ENCODE results near the gene ADNP. TPM values are rescaled to one million over a fixed set of nuclear protein-coding genes. Genes with fewer than 3 reads are reported as not detected.
A peak's percentile ranks its signal among the peaks of the same experiment; 100 is the strongest.

Gene ADNP
- polyA plus RNA-seq, 1 donor (not counting 4 experiments of a cell fraction or from before 2014, with no cell fraction given), result 29.3 TPM

DNA sequence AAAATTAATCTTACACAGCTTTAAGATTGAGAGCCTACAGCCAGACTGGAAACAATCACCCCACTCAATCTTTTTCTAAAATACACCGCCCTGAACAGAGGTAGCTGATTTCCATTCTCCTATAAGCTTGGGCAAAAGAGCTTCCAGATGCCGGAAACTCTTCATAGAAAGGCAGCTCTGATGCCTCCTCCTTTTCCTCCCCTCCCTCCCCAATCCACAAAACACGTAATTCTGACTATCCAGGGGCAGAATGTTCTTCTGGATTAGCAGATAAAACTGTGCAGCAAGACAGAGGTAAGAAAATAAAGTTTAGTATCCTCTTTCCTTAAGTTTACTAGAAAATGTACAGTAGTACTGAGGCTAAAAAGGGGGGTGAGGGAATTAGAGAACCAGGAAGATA, 15.8 kb downstream of the ADNP start:
- Histone ChIP-seq H3K4me3 (ENCODE audit: control insufficient read depth in 2 of 3, extremely low read depth in 1 of 3, insufficient read depth in 2 of 3, low read depth in 1 of 3, low read length in 3 of 3) (peak overlapping the region in 1 of 3 experiments; percentile 24), H3K9me1 (ENCODE audit: control insufficient read depth, extremely low read depth, insufficient read depth, low read length) (peaks cover 5% of the 10 kb centered on the region), H3K9me3 (ENCODE audit: control insufficient read depth, low read depth, low read length) (no peaks in the 10 kb centered on the region), H4K20me1 (ENCODE audit: control insufficient read depth, extremely low read depth, insufficient read depth, low read length) (peaks cover 13% of the 10 kb centered on the region), H3K4me1 (ENCODE audit: control insufficient read depth, extremely low read depth, insufficient read depth, low read length) (peaks cover 56% of the 10 kb centered on the region), H3K4me2 (ENCODE audit: control insufficient read depth, extremely low read depth, insufficient read depth, low read depth, low read length) (peak overlapping the region; percentile 59), H3K9ac (ENCODE audit: control insufficient read depth, extremely low read depth, insufficient read depth, low read length) (peak overlapping the region; percentile 18), H2AFZ (ENCODE audit: control insufficient read depth, low read length) (no peak overlapping the region), H3K36me3 (ENCODE audit: control insufficient read depth in 2 of 2, extremely low read depth in 1 of 2, insufficient read depth in 2 of 2, low read length in 2 of 2) (peaks cover 5 to 10% of the 10 kb centered on the region in 2 experiments), H3K79me2 (ENCODE audit: control insufficient read depth, insufficient read depth, low read length) (peaks cover 96% of the 10 kb centered on the region), H3K27ac (ENCODE audit: control insufficient read depth, insufficient read depth, low read length) (peak overlapping the region; percentile 73), H3K27me3 (ENCODE audit: control insufficient read depth, extremely low read depth, insufficient read depth, low read length) (no peaks in the 10 kb centered on the region)
- dilution Hi-C loops (cut with MboI; ENCODE audit: extremely low pct_ligation_motif_present, low sequenced_read_pairs), result no loop called here
- TF ChIP-seq EZH2 (IDR thresholded peaks at IDR 0.05; ENCODE audit: low read length) (no peak), CTCF (optimal IDR thresholded peaks at IDR 0.05 in 1 of 3, IDR thresholded peaks at IDR 0.05 in 1 of 3, conservative IDR thresholded peaks at IDR 0.05 in 1 of 3; ENCODE audit: extremely low read depth in 1 of 3, insufficient read depth in 2 of 3, low read length in 3 of 3) (no peak)
- FAIRE-seq, result no peak
- DNase-seq (ENCODE audit: low read depth, low spot score), result no peak

DNA sequence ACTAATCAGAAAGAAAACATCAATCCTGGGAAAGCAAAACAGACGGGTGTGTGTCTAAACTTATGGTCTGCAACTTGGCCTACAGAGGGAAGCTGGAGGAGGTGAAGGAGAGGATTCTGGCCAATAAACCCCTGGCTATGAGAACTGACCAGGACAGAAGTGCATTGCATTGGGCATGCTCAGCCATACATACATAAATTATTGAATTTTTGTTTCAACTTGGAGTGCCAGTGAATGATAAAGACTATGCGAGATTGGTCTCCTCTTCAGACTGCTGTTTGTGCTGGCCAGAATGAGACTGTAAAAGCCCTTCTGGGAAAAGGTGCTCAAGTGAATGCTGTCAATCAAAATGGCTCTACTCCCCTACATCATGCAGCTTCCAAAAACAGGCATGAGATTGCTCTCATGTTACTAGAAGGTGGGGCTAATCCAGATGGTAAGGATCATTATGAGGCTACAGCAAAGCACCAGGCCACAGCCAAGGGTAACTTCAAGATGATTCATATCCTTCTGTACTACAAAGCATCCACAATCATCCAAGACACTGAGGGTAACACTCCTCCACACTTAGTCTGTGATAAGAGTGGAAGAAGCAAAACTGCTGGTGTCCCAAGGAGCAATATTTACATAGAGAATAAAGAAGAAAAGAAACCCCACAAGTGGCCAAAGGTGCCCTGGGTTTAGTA, 17.4 kb downstream of the ADNP start:
- H3K36me3 ChIP-seq (ENCODE audit: control insufficient read depth in 2 of 2, extremely low read depth in 1 of 2, insufficient read depth in 2 of 2, low read length in 2 of 2), result peaks cover 8 to 14% of the 10 kb centered on the region in 2 experiments
- peaks cover 97% of the 10 kb centered on the region for H3K79me2 ChIP-seq (ENCODE audit: control insufficient read depth, insufficient read depth, low read length)
- FAIRE-seq (peak; percentile 41), DNase-seq (ENCODE audit: low read depth, low spot score) (no peak)
- dilution Hi-C loops (cut with MboI; ENCODE audit: extremely low pct_ligation_motif_present, low sequenced_read_pairs), result no loop called here
- no peaks in the 10 kb centered on the region for H3K27me3 ChIP-seq (ENCODE audit: control insufficient read depth, extremely low read depth, insufficient read depth, low read length)
- no peak overlapping the region for H2AFZ ChIP-seq (ENCODE audit: control insufficient read depth, low read length)
- peak overlapping the region; percentile 41 for H3K4me2 ChIP-seq (ENCODE audit: control insufficient read depth, extremely low read depth, insufficient read depth, low read depth, low read length)
- H3K27ac ChIP-seq (ENCODE audit: control insufficient read depth, insufficient read depth, low read length), result peak overlapping the region; percentile 29
- no peak overlapping the region for H3K4me3 ChIP-seq (ENCODE audit: control insufficient read depth in 2 of 3, extremely low read depth in 1 of 3, insufficient read depth in 2 of 3, low read depth in 1 of 3, low read length in 3 of 3)
- peaks cover 5% of the 10 kb centered on the region for H3K9me1 ChIP-seq (ENCODE audit: control insufficient read depth, extremely low read depth, insufficient read depth, low read length)
- H3K9ac ChIP-seq (ENCODE audit: control insufficient read depth, extremely low read depth, insufficient read depth, low read length), result no peak overlapping the region
- peaks cover 47% of the 10 kb centered on the region for H3K4me1 ChIP-seq (ENCODE audit: control insufficient read depth, extremely low read depth, insufficient read depth, low read length)
- H4K20me1 ChIP-seq (ENCODE audit: control insufficient read depth, extremely low read depth, insufficient read depth, low read length), result peaks cover 17% of the 10 kb centered on the region
- H3K9me3 ChIP-seq (ENCODE audit: control insufficient read depth, low read depth, low read length), result no peaks in the 10 kb centered on the region
- TF ChIP-seq EZH2 (IDR thresholded peaks at IDR 0.05; ENCODE audit: low read length) (no peak), CTCF (optimal IDR thresholded peaks at IDR 0.05 in 1 of 3, IDR thresholded peaks at IDR 0.05 in 1 of 3, conservative IDR thresholded peaks at IDR 0.05 in 1 of 3; ENCODE audit: extremely low read depth in 1 of 3, insufficient read depth in 2 of 3, low read length in 3 of 3) (no peak)
